Esophagus squamous epithelium (tissue), 4 donors: Measurements from ENCODE around the gene OR51Q1.

Experiments
- POLR2A ChIP-seq, 4 donors: fragments of 450-650 bp; IDR thresholded peaks; one replicate each; pipeline ENCODE4 v1.6.1; 2017; ENCODE audit warnings: antibody characterized with exemption in 4 of 4, mild to moderate bottlenecking in 4 of 4, moderate library complexity in 3 of 4
- TF ChIP-seq, protein P1 (sequence below), 6 experiments: fragments of 450-650 bp in 4 of 6; fragments of 200-600 bp in 2 of 6; sonication (generic) in 2 of 6; IDR thresholded peaks; one replicate each; pipeline ENCODE4 v1.5.1; 2016 to 2019; ENCODE audit warnings: antibody characterized with exemption in 6 of 6, mild to moderate bottlenecking in 4 of 6, moderate library complexity in 4 of 6

GRCh38 chr11:5449432-5449831 lies 27.5 kb downstream of the OR51Q1 start:
- TF ChIP-seq, protein P1, sequence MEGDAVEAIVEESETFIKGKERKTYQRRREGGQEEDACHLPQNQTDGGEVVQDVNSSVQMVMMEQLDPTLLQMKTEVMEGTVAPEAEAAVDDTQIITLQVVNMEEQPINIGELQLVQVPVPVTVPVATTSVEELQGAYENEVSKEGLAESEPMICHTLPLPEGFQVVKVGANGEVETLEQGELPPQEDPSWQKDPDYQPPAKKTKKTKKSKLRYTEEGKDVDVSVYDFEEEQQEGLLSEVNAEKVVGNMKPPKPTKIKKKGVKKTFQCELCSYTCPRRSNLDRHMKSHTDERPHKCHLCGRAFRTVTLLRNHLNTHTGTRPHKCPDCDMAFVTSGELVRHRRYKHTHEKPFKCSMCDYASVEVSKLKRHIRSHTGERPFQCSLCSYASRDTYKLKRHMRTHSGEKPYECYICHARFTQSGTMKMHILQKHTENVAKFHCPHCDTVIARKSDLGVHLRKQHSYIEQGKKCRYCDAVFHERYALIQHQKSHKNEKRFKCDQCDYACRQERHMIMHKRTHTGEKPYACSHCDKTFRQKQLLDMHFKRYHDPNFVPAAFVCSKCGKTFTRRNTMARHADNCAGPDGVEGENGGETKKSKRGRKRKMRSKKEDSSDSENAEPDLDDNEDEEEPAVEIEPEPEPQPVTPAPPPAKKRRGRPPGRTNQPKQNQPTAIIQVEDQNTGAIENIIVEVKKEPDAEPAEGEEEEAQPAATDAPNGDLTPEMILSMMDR (IDR thresholded peaks at IDR 0.05) = no peak
- no peak for TF ChIP-seq POLR2A (IDR thresholded peaks at IDR 0.05)
